K562 (cell line): ENCODE data around the gene HOXB5. TPM values are rescaled to one million over a fixed set of nuclear protein-coding genes. Genes with fewer than 3 reads are reported as not detected.

Experiments
- ATF7 ChIP-seq: fragments of 450-650 bp; IDR thresholded peaks from 2 replicates; pipeline ENCODE4 v1.7.1; 2014; ENCODE audit warnings: mild to moderate bottlenecking, moderate library complexity
- CBX3 ChIP-seq, 2 experiments: IDR thresholded peaks; 1 replicate in 1 of 2; 2 replicates in 1 of 2; pipeline ENCODE4 v1.6.1; 2012; ENCODE audit warnings: inconsistent platforms in 2 of 2, low read length in 2 of 2, borderline replicate concordance in 1 of 2, control low read depth in 1 of 2
- DACH1 ChIP-seq: fragments of 450-650 bp; IDR thresholded peaks from 2 replicates; pipeline ENCODE4 v1.6.1; 2018; ENCODE audit not compliant: partially characterized antibody
- DDX20 ChIP-seq: fragments of 450-650 bp; IDR thresholded peaks from 2 replicates; pipeline ENCODE4 v1.6.1; 2016; ENCODE audit warnings: missing genetic modification characterization, low read depth, mild to moderate bottlenecking, missing compliant biosample characterization, moderate library complexity
- DNMT1 ChIP-seq: fragments of 450-650 bp; IDR thresholded peaks from 2 replicates; pipeline ENCODE4 v1.6.1; 2016; ENCODE audit warnings: antibody characterized with exemption, mild to moderate bottlenecking
- E2F4 ChIP-seq: sonication (generic); formaldehyde crosslinking; IDR thresholded peaks from 2 replicates; pipeline ENCODE4 v1.8.0; 2022; ENCODE audit warnings: mild to moderate bottlenecking, low read depth, missing genetic modification reagents
- FOS ChIP-seq: IDR thresholded peaks from 3 replicates; pipeline ENCODE4 v1.6.1; 2011; ENCODE audit not compliant: insufficient read length; ENCODE audit errors: extremely low read depth
- FOXM1 ChIP-seq, 2 experiments: fragments of 450-650 bp in 1 of 2; sonication (generic) in 1 of 2; formaldehyde crosslinking in 1 of 2; IDR thresholded peaks; 2 replicates each; pipeline versions ENCODE4 v1.6.1 to v1.9.0; 2017 to 2022; ENCODE audit warnings: low read depth in 2 of 2, mild to moderate bottlenecking in 2 of 2, missing genetic modification reagents in 1 of 2, moderate library complexity in 1 of 2
- IRF2 ChIP-seq: sonication (generic); formaldehyde crosslinking; IDR thresholded peaks from 2 replicates; pipeline ENCODE4 v1.8.1; 2022; ENCODE audit warnings: mild to moderate bottlenecking, missing genetic modification reagents
- MECOM ChIP-seq: fragments of 250-450 bp; sonication (Bioruptor Pico); IDR thresholded peaks from 2 replicates; pipeline ENCODE4 v1.8.0; 2022; ENCODE audit warnings: inconsistent platforms
- NFE2 ChIP-seq: IDR thresholded peaks from 2 replicates; pipeline ENCODE4 v1.6.1; 2014; ENCODE audit warnings: antibody characterized with exemption, low read depth
- NFIC ChIP-seq: fragments of 450-650 bp; IDR thresholded peaks from 2 replicates; pipeline ENCODE4 v1.6.1; 2017; ENCODE audit warnings: mild to moderate bottlenecking, inconsistent platforms
- PHF20 ChIP-seq: fragments of 450-650 bp; IDR thresholded peaks from 2 replicates; pipeline ENCODE4 v1.6.1; 2018; ENCODE audit not compliant: partially characterized antibody
- PRMT5 ChIP-seq: sonication (generic); formaldehyde crosslinking; IDR thresholded peaks from 2 replicates; pipeline ENCODE4 v1.5.0; 2020; ENCODE audit warnings: missing genetic modification reagents
- RFX5 ChIP-seq: IDR thresholded peaks from 2 replicates; pipeline ENCODE4 v1.6.1; 2011; ENCODE audit warnings: low read depth, mild to moderate bottlenecking, improper control_type of control experiment, low read length
- SIN3A ChIP-seq, 2 experiments: fragments of 150-350 bp in 1 of 2; IDR thresholded peaks; 2 replicates each; pipeline ENCODE4 v1.6.1; 2011 to 2016; ENCODE audit warnings: borderline replicate concordance in 2 of 2, low read depth in 2 of 2, low read length in 2 of 2, mild to moderate bottlenecking in 2 of 2, moderate library complexity in 2 of 2; ENCODE audit not compliant: control insufficient read depth in 1 of 2
- SMAD1 ChIP-seq: fragments of 150-350 bp; IDR thresholded peaks from 2 replicates; pipeline ENCODE4 v1.6.1; 2014; ENCODE audit warnings: low read length, low read depth; ENCODE audit not compliant: partially characterized antibody
- SMARCE1 ChIP-seq: fragments of 450-650 bp; IDR thresholded peaks from 2 replicates; pipeline ENCODE4 v1.7.1; 2016; ENCODE audit warnings: mild to moderate bottlenecking
- SRSF3 ChIP-seq: fragments of 200-400 bp; formaldehyde crosslinking; IDR thresholded peaks from 2 replicates; pipeline ENCODE4 v1.6.1; 2016; ENCODE audit warnings: mild to moderate bottlenecking, low read length, moderate library complexity; ENCODE audit not compliant: insufficient read depth
- ZBTB11 ChIP-seq, 3 experiments: fragments of 200-800 bp in 1 of 3; fragments of 250-450 bp in 1 of 3; fragments of 450-650 bp in 1 of 3; sonication (Bioruptor Pico) in 1 of 3; sonication (Bioruptor generic) in 1 of 3; formaldehyde crosslinking in 1 of 3; IDR thresholded peaks; 2 replicates each; pipeline versions ENCODE4 v1.6.1 to v1.8.0; 2016 to 2022; ENCODE audit warnings: mild to moderate bottlenecking in 2 of 3, missing genetic modification characterization in 2 of 3, missing compliant biosample characterization in 1 of 3, moderate library complexity in 1 of 3
- ZFP30 ChIP-seq: fragments of 250-450 bp; sonication (Bioruptor Pico); IDR thresholded peaks from 2 replicates; pipeline ENCODE4 v1.8.0; 2022; ENCODE audit warnings: moderate library complexity, mild to moderate bottlenecking, inconsistent platforms, borderline replicate concordance
- ZFPM2 ChIP-seq: fragments of 250-450 bp; sonication (Bioruptor Pico); IDR thresholded peaks from 2 replicates; pipeline ENCODE4 v1.5.1; 2022; ENCODE audit warnings: mild to moderate bottlenecking
- ZNF217 ChIP-seq: sonication (generic); formaldehyde crosslinking; IDR thresholded peaks from 2 replicates; pipeline ENCODE4 v1.8.0; 2022; ENCODE audit warnings: mild to moderate bottlenecking, missing genetic modification reagents
- ZNF589 ChIP-seq: fragments of 200-800 bp; sonication (Bioruptor generic); IDR thresholded peaks from 2 replicates; pipeline ENCODE4 v1.6.1; 2016; ENCODE audit warnings: low read depth, missing genetic modification characterization, missing compliant biosample characterization
- polyA plus RNA-seq, 8 experiments: library from polyadenylated mRNA; depleted of rRNA in 4 of 8; stranded (reverse) in 5 of 8; unstranded in 3 of 8; fragments of >200 nt; fragmentation: Nextera tagmentation in 2 of 8; fragmentation: Illumina TruSeq in 1 of 8; extraction: Ambion mirVana in 2 of 8; extraction: Trizol in 1 of 8; gene quantifications; 2 replicates each; pipeline versions ENCODE4 v1.2.1 to v1.2.3, GENCODE V29; 2011 to 2014; ENCODE audit warnings: inconsistent platforms in 1 of 8, missing spikeins in 1 of 8
- total RNA-seq, 7 experiments: library from RNA; depleted of rRNA in 6 of 7; stranded (reverse); fragments of >200 nt in 6 of 7; fragmentation: Illumina TruSeq in 2 of 7; extraction: Trizol in 2 of 7; gene quantifications; 2 replicates each; pipeline versions ENCODE4 v1.2.1 to v1.2.3, GENCODE V29; 2011 to 2021; ENCODE audit warnings: low replicate concordance in 1 of 7

Gene HOXB5
- total and polyA plus RNA-seq, 9 of the 15 experiments (the other 6 are each of a cell fraction or from before 2014, with no cell fraction given), result 0.24 to 2.7 (median 0.65) TPM

GRCh38 chr17:48610282-48611211 lies 17.0 kb upstream of the HOXB5 start, which contains the start of gene HOXB7 (continued):
- TF ChIP-seq IRF2 (CRISPR knock-in tag) (no peak), DNMT1 (no peak), ZNF589 (no peak), NFE2 (no peak), DDX20 (no peak), ZBTB11 (CRISPR knock-in tag; IDR thresholded peaks at IDR 0.05) (peak in 1 of 3 experiments; percentile 60; a peak in 1 of 6 replicates), ZFPM2 (CRISPR knock-in tag) (no peak), ATF7 (no peak), SMARCE1 (0 out of 2 replicates have a peak, but pooled peaks have one; percentile 6), E2F4 (CRISPR knock-in tag) (no peak), PRMT5 (CRISPR knock-in tag) (no peak), SMAD1 (no peak), RFX5 (no peak), FOXM1 (IDR thresholded peaks at IDR 0.05; ENCODE audit: low read depth) (no peak), FOXM1 (CRISPR knock-in tag; IDR thresholded peaks at IDR 0.05; ENCODE audit: low read depth) (no peak), SRSF3 (no peak), DACH1 (no peak), NFIC (peak; percentile 71), MECOM (no peak), FOS (peak; percentile 77), PHF20 (no peak), SIN3A (IDR thresholded peaks at IDR 0.05; ENCODE audit: borderline replicate concordance in 2 of 2, control insufficient read depth in 1 of 2, low read depth in 2 of 2, low read length in 2 of 2) (no peak), ZNF217 (no peak), CBX3 (IDR thresholded peaks at IDR 0.05; ENCODE audit: borderline replicate concordance in 1 of 2, low read length in 2 of 2) (no peak), ZFP30 (CRISPR knock-in tag) (no peak)
